GM15510 (cell line): ENCODE results near the gene GPT2.

Source experiments
- POLR2A ChIP-seq: IDR thresholded peaks from 3 replicates; pipeline ENCODE4 v1.6.1; 2011; ENCODE audit warnings: borderline replicate concordance; ENCODE audit not compliant: insufficient read length; ENCODE audit errors: extremely low read depth

GPT2 gene

GRCh38 chr16:46948548-46949166, 64.5 kb downstream of the GPT2 start:
- TF ChIP-seq POLR2A, result no peak

- no peak for TF ChIP-seq POLR2A
Observed at GRCh38 chr16:46949241-46949892, 65.2 kb downstream of the GPT2 start.

- no peak for TF ChIP-seq POLR2A
Observed at GRCh38 chr16:46950009-46950408, 65.8 kb downstream of the GPT2 start.

GRCh38 chr16:46954562-46954961, 70.4 kb downstream of the GPT2 start:
- no peak for TF ChIP-seq POLR2A

GRCh38 chr16:46961373-46962353, 77.5 kb downstream of the GPT2 start:
- TF ChIP-seq POLR2A, result no peak

- no peak for TF ChIP-seq POLR2A
Observed at GRCh38 chr16:46962629-46963028, 78.5 kb downstream of the GPT2 start.

- no peak for TF ChIP-seq POLR2A
Observed at GRCh38 chr16:46968063-46968435, 83.9 kb downstream of the GPT2 start.

GRCh38 chr16:46970089-46970488, 85.9 kb downstream of the GPT2 start:
- no peak for TF ChIP-seq POLR2A

GRCh38 chr16:46971271-46971670, 87.1 kb downstream of the GPT2 start:
- TF ChIP-seq POLR2A, result no peak

GRCh38 chr16:46972429-46973206, 88.5 kb downstream of the GPT2 start:
- peak; percentile 51 for TF ChIP-seq POLR2A

GRCh38 chr16:46973207-46973995, 89.2 kb downstream of the GPT2 start, which contains the start of gene DNAJA2:
Gene DNAJA2, minus strand, starts transcription at chr16:46973674. Its CDS starts 102 bp downstream, at chr16:46973572.
- peak; percentile 80 for TF ChIP-seq POLR2A

GRCh38 chr16:46973996-46974324, 89.8 kb downstream of the GPT2 start:
- no peak for TF ChIP-seq POLR2A

GRCh38 chr16:46974352-46974751, 90.2 kb downstream of the GPT2 start:
- TF ChIP-seq POLR2A, result no peak

GRCh38 chr16:46975165-46975564, 91.0 kb downstream of the GPT2 start:
- TF ChIP-seq POLR2A, result no peak
